SU-DHL-6 (cell line): ENCODE measurements around the gene IL7R.

Source experiments
- CTCF ChIP-seq: fragments of 200-600 bp; sonication (generic); IDR thresholded peaks from one replicate; pipeline ENCODE4 v1.5.1; 2017; ENCODE audit warnings: antibody characterized with exemption, mild to moderate bottlenecking, low read length, moderate library complexity; ENCODE audit not compliant: insufficient read depth, poor library complexity, severe bottlenecking
- EZH2phosphoT487 ChIP-seq: fragments of 200-600 bp; sonication (generic), shearing (Covaris generic); conservative IDR thresholded peaks from 2 replicates; pipeline ENCODE4 v1.6.1; 2018; ENCODE audit warnings: mild to moderate bottlenecking, antibody characterized with exemption, low read length, moderate library complexity, mixed read lengths

GRCh38 chr5:35876454-35876853, 19.8 kb downstream of the IL7R start:
- TF ChIP-seq CTCF (no peak), EZH2phosphoT487 (no peak)
